Mononuclear cell (primary cell): ENCODE results near the gene SLC39A6. TPM values are rescaled to one million over a fixed set of nuclear protein-coding genes. Genes with fewer than 3 reads are reported as not detected.
"Not testable (repeated sequence)": the region's sequence is repeated elsewhere in the genome, so short reads cannot be mapped to it uniquely, and the experiment has no call there.

ENCODE experiments used
- H3K27me3 ChIP-seq: 2 replicates; pipeline ENCODE4 v1.6.0; 2011; ENCODE audit warnings: low read length, control low read depth; ENCODE audit not compliant: insufficient read depth
- H3K4me1 ChIP-seq: 2 replicates; pipeline ENCODE4 v1.5.1; 2011; ENCODE audit warnings: mild to moderate bottlenecking, low read length, control low read depth; ENCODE audit not compliant: insufficient read depth
- H3K4me3 ChIP-seq: 2 replicates; pipeline ENCODE4 v1.5.1; 2011; ENCODE audit warnings: mild to moderate bottlenecking, low read length, moderate library complexity
- H3K9me3 ChIP-seq: 2 replicates; pipeline ENCODE4 v1.5.1; 2011; ENCODE audit warnings: low read depth, mild to moderate bottlenecking, control low read depth, low read length
- total RNA-seq: library from RNA; depleted of rRNA; stranded (reverse); fragments of >200 nt; gene quantifications from one replicate; pipeline ENCODE4 v1.2.3, GENCODE V29; 2012

The SLC39A6 gene
- total RNA-seq, 1 donor = 18.1 TPM

DNA sequence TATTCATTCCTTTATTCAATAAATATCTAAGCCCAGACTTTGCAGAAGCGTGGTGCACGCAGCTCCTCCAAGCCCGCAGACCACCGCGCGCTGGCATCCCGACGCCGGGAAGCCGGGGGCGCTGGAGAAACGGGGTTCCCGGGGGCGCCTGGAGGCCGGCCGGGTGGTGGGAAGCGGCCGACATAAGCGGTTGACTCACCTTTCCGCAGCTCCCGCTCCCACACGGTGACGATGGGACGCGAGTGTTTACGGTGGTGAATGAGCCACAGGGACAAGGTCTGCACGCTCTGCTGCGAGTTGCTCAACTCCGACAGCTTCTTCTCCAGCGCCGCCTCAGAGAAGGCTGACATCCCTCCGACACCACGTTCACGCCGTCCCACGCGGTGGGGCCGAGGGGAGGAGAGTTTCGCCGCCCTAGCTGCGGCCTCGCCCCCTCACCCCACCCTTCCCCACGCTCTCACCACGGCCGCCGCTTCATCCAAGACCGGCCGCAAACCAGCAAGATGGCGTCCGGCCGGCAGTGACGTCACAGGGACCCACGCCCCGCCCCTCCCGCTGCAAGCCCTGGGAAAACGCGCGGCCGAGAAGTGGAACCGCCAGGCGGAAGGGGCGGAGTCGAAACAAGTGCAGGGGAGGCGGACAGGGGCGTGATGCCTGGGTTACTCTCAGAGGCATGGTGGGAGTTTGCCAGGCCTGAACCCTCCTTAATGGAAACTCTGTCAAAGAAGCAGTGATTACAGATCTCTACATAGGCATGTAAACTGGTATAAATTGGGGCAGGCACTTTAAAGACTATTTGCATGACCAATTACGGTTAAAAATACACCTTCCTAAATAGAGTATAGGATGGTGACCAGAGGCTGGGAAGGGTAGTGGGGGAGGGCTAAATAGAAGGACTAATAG lies 61.8 kb downstream of the SLC39A6 start, which contains the start of gene RPRD1A:
Gene RPRD1A (minus strand): TSS at position 505 of the 903 bp plus-strand sequence. CDS start 155 bp downstream, at position 350.
- peaks cover 32% of the 10 kb centered on the region for H3K4me1 ChIP-seq
- H3K9me3 ChIP-seq = no peaks in the 10 kb centered on the region
- no peaks in the 10 kb centered on the region for H3K27me3 ChIP-seq
- peak within 1 kb of the TSS; percentile 78 for H3K4me3 ChIP-seq

DNA sequence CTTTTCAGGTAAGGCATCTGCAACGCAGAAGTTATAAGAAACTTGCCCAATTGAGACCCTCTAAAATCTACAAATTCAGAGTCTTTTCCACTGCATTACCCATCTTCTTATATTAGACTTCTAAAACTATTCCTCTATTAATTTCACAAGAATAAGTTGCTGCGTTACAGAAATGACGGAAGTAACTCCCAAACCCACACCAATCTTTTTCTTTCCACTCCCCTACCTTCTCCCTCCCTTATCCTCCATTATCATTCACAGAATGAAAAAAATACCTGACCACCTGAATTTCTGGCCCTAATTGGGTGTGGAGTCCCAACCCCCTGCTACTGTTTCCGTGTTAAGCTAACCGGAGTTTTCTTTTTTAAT lies 62.5 kb downstream of the SLC39A6 start:
- Histone ChIP-seq H3K27me3 (no peaks in the 10 kb centered on the region), H3K9me3 (no peaks in the 10 kb centered on the region), H3K4me1 (peaks cover 32% of the 10 kb centered on the region), H3K4me3 (peak overlapping the region; percentile 78)

GRCh38 chr18:36066001-36066400 lies 63.1 kb downstream of the SLC39A6 start:
- Histone ChIP-seq H3K4me3 (no peak overlapping the region), H3K27me3 (no peaks in the 10 kb centered on the region), H3K9me3 (no peaks in the 10 kb centered on the region), H3K4me1 (peaks cover 32% of the 10 kb centered on the region)

GRCh38 chr18:36064809-36065079 lies 64.4 kb downstream of the SLC39A6 start:
- not testable (repeated sequence) for H3K9me3 ChIP-seq, H3K27me3 ChIP-seq, H3K4me3 ChIP-seq
- peaks cover 37% of the 10 kb centered on the region for H3K4me1 ChIP-seq

- Histone ChIP-seq H3K4me1 (peaks cover 37% of the 10 kb centered on the region), H3K9me3 (no peaks in the 10 kb centered on the region), H3K27me3 (no peaks in the 10 kb centered on the region), H3K4me3 (no peak overlapping the region)
Measured at GRCh38 chr18:36064027-36064808, 64.9 kb downstream of the SLC39A6 start.

- no peak overlapping the region for H3K4me3 ChIP-seq
- no peaks in the 10 kb centered on the region for H3K27me3 ChIP-seq
- peaks cover 18% of the 10 kb centered on the region for H3K4me1 ChIP-seq
- H3K9me3 ChIP-seq = no peaks in the 10 kb centered on the region
Measured at GRCh38 chr18:36058674-36059073, 70.5 kb downstream of the SLC39A6 start.

Other genes with a start within 250 kb of the SLC39A6 start
- 34.3 TPM for gene RPRD1A, start 61.8 kb downstream of the SLC39A6 start, total RNA-seq
- 198 TPM for gene ELP2, start 559 bp upstream of the SLC39A6 start, total RNA-seq
- gene MOCOS, start 58.2 kb upstream of the SLC39A6 start, total RNA-seq = under 0.01 TPM
- not detected for gene FHOD3, start 168.4 kb upstream of the SLC39A6 start, total RNA-seq